Measurements from ENCODE around the gene CRADD.

DNA sequence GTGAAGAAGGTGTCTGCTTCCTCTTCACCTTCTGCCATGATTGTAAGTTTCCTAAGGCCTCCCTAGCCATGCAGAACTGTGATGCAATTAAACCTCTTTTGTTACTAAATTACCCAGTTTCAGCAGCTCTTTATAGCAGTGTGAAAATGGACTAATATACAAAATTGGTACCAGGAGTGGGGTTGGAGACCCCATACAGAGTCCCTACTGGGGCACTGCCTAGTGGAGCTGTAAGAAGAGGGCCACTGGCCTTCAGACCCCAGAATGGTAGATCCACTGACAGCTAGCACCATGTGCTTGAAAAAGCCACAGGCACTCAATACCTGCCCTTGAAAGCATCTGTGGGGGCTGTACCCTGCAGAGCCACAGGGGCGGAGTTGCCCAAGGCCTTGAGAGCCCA is 44.8 kb upstream of the CRADD start:
- TF ChIP-seq, protein P1, sequence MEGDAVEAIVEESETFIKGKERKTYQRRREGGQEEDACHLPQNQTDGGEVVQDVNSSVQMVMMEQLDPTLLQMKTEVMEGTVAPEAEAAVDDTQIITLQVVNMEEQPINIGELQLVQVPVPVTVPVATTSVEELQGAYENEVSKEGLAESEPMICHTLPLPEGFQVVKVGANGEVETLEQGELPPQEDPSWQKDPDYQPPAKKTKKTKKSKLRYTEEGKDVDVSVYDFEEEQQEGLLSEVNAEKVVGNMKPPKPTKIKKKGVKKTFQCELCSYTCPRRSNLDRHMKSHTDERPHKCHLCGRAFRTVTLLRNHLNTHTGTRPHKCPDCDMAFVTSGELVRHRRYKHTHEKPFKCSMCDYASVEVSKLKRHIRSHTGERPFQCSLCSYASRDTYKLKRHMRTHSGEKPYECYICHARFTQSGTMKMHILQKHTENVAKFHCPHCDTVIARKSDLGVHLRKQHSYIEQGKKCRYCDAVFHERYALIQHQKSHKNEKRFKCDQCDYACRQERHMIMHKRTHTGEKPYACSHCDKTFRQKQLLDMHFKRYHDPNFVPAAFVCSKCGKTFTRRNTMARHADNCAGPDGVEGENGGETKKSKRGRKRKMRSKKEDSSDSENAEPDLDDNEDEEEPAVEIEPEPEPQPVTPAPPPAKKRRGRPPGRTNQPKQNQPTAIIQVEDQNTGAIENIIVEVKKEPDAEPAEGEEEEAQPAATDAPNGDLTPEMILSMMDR (IDR thresholded peaks at IDR 0.05; ENCODE audit: borderline replicate concordance, extremely low read depth, low read length, poor library complexity, severe bottlenecking): no peak
- no peak for TF ChIP-seq EZH2 (IDR thresholded peaks at IDR 0.05; ENCODE audit: borderline replicate concordance, low read depth, low read length, severe bottlenecking)

Data from DND-41 (cell line).